CD4-positive, alpha-beta T cell (primary cell): Measurements from ENCODE around the gene ISYNA1. TPM values are rescaled to one million over a fixed set of nuclear protein-coding genes. Genes with fewer than 3 reads are reported as not detected.

Experiments
- ATAC-seq: fragments of 200-7000 bp; cut with Tn5 transposase; one replicate; pipeline ENCODE4 v1.10.0; 2022; ENCODE audit warnings: mild to moderate bottlenecking; ENCODE audit not compliant: poor library complexity
- CTCF ChIA-PET: fragments of 350-600 bp; sonication (Branson Sonifier 250); formaldehyde crosslinking; loops from one replicate; lab custom pipeline; 2021; ENCODE audit warnings: antibody characterized with exemption, inconsistent platforms; lab: Charles Lee
- POLR2A ChIA-PET: fragments of 350-600 bp; sonication (Branson Sonifier 250); formaldehyde crosslinking; loops from one replicate; lab custom pipeline; 2021; ENCODE audit warnings: antibody characterized with exemption, inconsistent platforms; lab: Charles Lee
- DNase-seq, 14 experiments: peaks; one replicate each; pipeline ENCODE4 v3.0.0-alpha.2; 2013 to 2020; ENCODE audit warnings: mixed read lengths in 2 of 14
- H3K27ac ChIP-seq, 2 donors: one replicate each; pipeline versions ENCODE4 v1.5.1 to v1.7.0; 2013; ENCODE audit warnings: low read length in 2 of 2, low read depth in 1 of 2, mild to moderate bottlenecking in 1 of 2
- H3K27me3 ChIP-seq, 2 experiments: 1 replicate in 1 of 2; 2 replicates in 1 of 2; pipeline versions ENCODE4 v1.6.1 to v1.7.0; 2013; ENCODE audit warnings: low read length in 2 of 2, control low read depth in 1 of 2, mild to moderate bottlenecking in 1 of 2, moderate library complexity in 1 of 2; ENCODE audit not compliant: insufficient read depth in 2 of 2, control insufficient read depth in 1 of 2
- H3K36me3 ChIP-seq: one replicate; pipeline ENCODE4 v1.6.1; 2013; ENCODE audit warnings: low read length, control low read depth; ENCODE audit not compliant: insufficient read depth
- H3K4me1 ChIP-seq: one replicate; pipeline ENCODE4 v1.6.1; 2013; ENCODE audit warnings: low read length, control low read depth; ENCODE audit not compliant: insufficient read depth
- H3K4me3 ChIP-seq: one replicate; pipeline ENCODE4 v1.5.1; 2013; ENCODE audit warnings: mild to moderate bottlenecking, low read length, moderate library complexity
- H3K9me3 ChIP-seq, 2 experiments: 1 replicate in 1 of 2; 2 replicates in 1 of 2; pipeline versions ENCODE4 v1.6.1 to v1.7.0; 2013; ENCODE audit warnings: low read length in 2 of 2, mild to moderate bottlenecking in 2 of 2, control low read depth in 1 of 2, moderate library complexity in 1 of 2; ENCODE audit not compliant: control insufficient read depth in 1 of 2, insufficient read depth in 1 of 2
- H3K27ac Mint-ChIP-seq: one replicate; pipeline ENCODE4 v1.8.0; 2020; ENCODE audit warnings: mixed read lengths
- H3K27me3 Mint-ChIP-seq: one replicate; pipeline ENCODE4 v1.8.0; 2021; ENCODE audit warnings: mixed read lengths
- H3K36me3 Mint-ChIP-seq: one replicate; pipeline ENCODE4 v1.8.0; 2021; ENCODE audit warnings: low read depth, mixed read lengths
- H3K4me1 Mint-ChIP-seq: one replicate; pipeline ENCODE4 v1.8.0; 2021; ENCODE audit warnings: low read depth, mixed read lengths
- H3K4me3 Mint-ChIP-seq: one replicate; pipeline ENCODE4 v1.8.0; 2020; ENCODE audit warnings: mild to moderate bottlenecking, mixed read lengths
- H3K9me3 Mint-ChIP-seq: one replicate; pipeline ENCODE4 v1.8.0; 2020; ENCODE audit warnings: mixed read lengths
- intact Hi-C, 2 experiments: fragments of 100-400 bp; cut with DNase I in 1 of 2; cut with micrococcal nuclease in 1 of 2; formaldehyde crosslinking; loops; one replicate each; pipeline versions ENCODE4 v1.15.1 to v1.9.0; 2023 to 2025; cut with DNase I, micrococcal nuclease
- total RNA-seq, 174 experiments: library from RNA in 2 of 174; stranded (reverse) in 2 of 174; gene quantifications; one replicate each; pipeline ENCODE4 v1.2.3 and lab custom pipeline; 2021 to 2026
- TF ChIP-seq, protein P1 (sequence below): fragments of 200-600 bp; IDR thresholded peaks from one replicate; pipeline ENCODE4 v1.8.0; 2022; ENCODE audit warnings: antibody characterized with exemption, mild to moderate bottlenecking

Gene ISYNA1
- total RNA-seq, 2 experiments from 2014 or later: 34.1 to 41.3 TPM

DNA sequence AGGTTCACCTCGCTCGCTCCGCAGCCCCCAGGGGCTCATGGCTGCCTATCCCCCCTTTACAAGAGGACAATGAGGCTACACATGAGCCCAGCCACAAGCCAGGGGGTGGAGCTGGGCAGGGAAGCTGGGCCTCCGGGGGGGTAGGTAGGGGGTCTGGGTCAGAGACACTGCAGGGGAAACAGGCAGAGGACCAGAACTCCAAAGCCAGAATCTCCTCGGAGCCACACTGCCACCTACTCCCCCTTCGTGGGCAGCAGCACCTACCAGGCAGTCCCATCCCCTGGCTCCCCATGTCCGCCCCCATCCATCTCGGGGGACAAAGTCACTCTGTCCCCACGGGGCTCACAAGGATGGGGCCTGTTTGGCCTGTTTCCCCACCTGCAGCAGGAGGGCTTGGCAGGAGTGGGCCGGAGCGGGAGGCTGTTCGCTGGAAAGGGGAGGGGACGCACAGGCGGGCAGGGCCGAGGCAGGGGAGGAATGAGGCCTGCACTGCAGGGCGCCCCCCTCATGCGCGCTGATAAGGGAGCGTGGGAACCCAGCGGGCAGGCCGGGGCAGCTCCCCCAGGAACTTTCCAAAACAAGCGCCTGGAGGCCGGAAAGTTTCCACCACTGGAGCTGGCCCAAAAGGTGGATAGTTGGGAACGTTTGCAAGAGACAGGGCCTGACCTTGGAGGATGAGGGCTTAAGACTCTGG, 545 bp upstream of the ISYNA1 start:
- CTCF ChIA-PET: interaction anchor here (1.1 to 3.1 kb wide), 2 partner anchors 20 to 50 kb away, joined by 3 to 10 read pairs; partner anchors contain the start of gene SSBP4
- POLR2A ChIA-PET: interaction anchor here (0.6 kb wide), 1 partner anchor 263 kb away, joined by 5 read pairs; no protein-coding TSS in a partner anchor
- H3K36me3 Mint-ChIP-seq: peaks cover 11% of the 10 kb centered on the region
- H3K9me3 ChIP-seq: peaks cover 0 to 8% of the 10 kb centered on the region in 2 experiments
- peak overlapping the region; percentile 68 for H3K4me3 ChIP-seq
- TF ChIP-seq, protein P1, sequence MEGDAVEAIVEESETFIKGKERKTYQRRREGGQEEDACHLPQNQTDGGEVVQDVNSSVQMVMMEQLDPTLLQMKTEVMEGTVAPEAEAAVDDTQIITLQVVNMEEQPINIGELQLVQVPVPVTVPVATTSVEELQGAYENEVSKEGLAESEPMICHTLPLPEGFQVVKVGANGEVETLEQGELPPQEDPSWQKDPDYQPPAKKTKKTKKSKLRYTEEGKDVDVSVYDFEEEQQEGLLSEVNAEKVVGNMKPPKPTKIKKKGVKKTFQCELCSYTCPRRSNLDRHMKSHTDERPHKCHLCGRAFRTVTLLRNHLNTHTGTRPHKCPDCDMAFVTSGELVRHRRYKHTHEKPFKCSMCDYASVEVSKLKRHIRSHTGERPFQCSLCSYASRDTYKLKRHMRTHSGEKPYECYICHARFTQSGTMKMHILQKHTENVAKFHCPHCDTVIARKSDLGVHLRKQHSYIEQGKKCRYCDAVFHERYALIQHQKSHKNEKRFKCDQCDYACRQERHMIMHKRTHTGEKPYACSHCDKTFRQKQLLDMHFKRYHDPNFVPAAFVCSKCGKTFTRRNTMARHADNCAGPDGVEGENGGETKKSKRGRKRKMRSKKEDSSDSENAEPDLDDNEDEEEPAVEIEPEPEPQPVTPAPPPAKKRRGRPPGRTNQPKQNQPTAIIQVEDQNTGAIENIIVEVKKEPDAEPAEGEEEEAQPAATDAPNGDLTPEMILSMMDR: no peak
- H3K27ac Mint-ChIP-seq: no peak overlapping the region
- H3K27me3 ChIP-seq: no peaks in the 10 kb centered on the region
- peak overlapping the region; percentile 71 for H3K4me3 Mint-ChIP-seq
- H3K4me1 Mint-ChIP-seq: peaks cover 41% of the 10 kb centered on the region
- H3K27me3 Mint-ChIP-seq: no peaks in the 10 kb centered on the region
- H3K36me3 ChIP-seq: peaks cover 6% of the 10 kb centered on the region
- peak in 1 of 14 experiments; percentile 58 for DNase-seq
- intact Hi-C loops: no loop called here
- peaks cover 52% of the 10 kb centered on the region for H3K4me1 ChIP-seq
- H3K9me3 Mint-ChIP-seq: no peaks in the 10 kb centered on the region
- no peak for ATAC-seq
- H3K27ac ChIP-seq: no peak overlapping the region

DNA sequence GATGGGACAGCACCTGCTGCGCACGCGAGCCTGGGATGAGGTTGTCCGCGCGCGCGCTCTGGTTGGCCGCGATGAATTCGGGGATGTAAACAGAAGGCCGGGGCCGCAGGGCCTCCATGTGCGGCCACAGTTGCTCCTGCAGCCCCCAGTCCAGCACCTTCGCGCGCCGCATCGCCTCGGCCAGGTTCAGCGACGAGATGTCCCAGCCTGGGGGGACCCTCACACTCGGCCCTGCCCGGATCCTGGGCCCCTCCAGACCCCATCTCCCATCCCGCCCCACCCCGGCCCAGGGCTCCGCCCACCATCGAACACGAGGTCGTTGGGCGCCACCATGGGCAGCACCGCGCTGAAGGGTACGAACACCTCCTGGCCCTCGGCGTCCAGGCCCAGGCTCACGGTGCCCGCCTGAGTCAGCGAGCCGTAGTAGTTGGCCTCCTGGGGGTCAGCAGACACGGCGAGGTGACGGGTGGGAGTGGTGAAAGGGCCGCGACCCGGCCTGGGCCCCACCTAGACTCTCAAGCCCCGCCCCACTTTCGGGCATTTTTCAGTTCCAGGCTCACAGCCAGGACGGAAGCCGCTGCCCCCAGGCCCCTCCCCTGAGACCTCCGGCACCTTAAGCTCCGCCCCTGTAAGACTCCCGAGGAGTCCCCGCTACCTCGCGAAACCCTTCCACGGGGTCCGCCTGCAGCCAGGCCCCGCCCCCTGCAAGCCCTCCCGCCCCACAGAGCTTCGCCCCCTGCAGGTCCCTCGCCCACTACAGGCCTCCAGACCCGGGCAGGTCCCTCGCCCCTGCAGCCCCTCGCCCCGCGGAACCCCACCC, 1.1 kb downstream of the ISYNA1 start:
- CTCF ChIA-PET: interaction anchor here (1.9 kb wide), 1 partner anchor 14 kb away, joined by 4 read pairs; no protein-coding TSS in a partner anchor
- Mint-ChIP-seq H3K27ac (no peak overlapping the region), H3K9me3 (no peaks in the 10 kb centered on the region), H3K4me1 (peaks cover 34% of the 10 kb centered on the region), H3K27me3 (no peaks in the 10 kb centered on the region), H3K4me3 (peak overlapping the region; percentile 84), H3K36me3 (peaks cover 5% of the 10 kb centered on the region)
- intact Hi-C loops: no loop called here
- Histone ChIP-seq H3K27ac (no peak overlapping the region), H3K27me3 (no peaks in the 10 kb centered on the region), H3K4me3 (peak overlapping the region; percentile 68), H3K9me3 (peaks cover 0 to 3% of the 10 kb centered on the region in 2 experiments), H3K36me3 (peaks cover 8% of the 10 kb centered on the region), H3K4me1 (peaks cover 54% of the 10 kb centered on the region)
- TF ChIP-seq, protein P1: no peak
- ATAC-seq (peak; percentile 57), DNase-seq (peak; percentile 50 to 90 (median 74))
- POLR2A ChIA-PET: interaction anchor here (0.5 to 1.1 kb wide), 6 partner anchors 8 to 483 kb away, joined by 3 to 7 read pairs (median 4); partner anchors contain the start of genes COPE, DDX49, JUND and SSBP4

DNA sequence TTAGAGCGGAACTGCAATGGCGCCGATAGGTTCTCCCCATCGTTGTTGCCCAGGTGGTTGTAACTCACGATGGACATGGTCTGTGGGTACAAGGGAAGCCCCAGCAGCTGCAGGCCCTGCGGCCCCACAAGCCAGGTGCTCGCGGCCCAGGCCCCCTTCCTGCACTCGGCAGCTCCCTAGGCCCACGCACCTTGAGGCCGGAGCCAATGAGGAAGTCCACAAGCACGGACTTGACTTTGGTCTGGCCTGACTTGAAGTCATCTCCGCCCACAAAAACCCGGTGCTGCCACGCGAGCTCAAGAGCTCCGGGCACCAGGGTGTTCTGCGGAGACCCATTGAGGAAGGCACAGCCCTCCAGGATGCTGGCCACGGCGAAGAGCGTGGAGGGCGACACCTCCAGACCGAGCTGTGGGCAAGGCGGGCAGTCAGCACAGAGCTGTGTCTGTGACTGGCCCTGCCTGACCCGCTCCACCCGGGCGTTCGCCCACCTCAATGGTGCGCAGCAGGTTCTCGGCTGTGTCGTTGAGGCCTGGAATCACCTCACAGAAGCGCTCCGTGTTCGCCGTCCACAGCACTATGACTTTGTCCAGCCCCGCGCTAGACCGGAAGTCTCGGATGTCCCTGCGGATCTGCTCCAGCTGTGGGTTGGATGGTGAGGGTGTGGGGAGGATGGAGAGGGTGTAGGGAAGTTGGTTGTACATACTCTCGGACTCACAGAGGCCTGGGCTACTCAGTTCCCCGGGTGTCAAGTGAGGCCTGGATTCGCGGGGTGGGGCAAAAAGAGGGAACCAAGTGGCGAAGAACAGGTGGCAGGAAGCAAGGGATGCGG, 1.9 kb downstream of the ISYNA1 start:
- Mint-ChIP-seq H3K4me3 (peak overlapping the region; percentile 77), H3K36me3 (peaks cover 5% of the 10 kb centered on the region), H3K4me1 (peaks cover 26% of the 10 kb centered on the region), H3K27me3 (no peaks in the 10 kb centered on the region), H3K27ac (no peak overlapping the region), H3K9me3 (no peaks in the 10 kb centered on the region)
- H3K4me1 ChIP-seq: peaks cover 54% of the 10 kb centered on the region
- ATAC-seq (no peak), DNase-seq (peak in 1 of 14 experiments; percentile 55)
- intact Hi-C loops: no loop called here
- POLR2A ChIA-PET: interaction anchor here (2.4 kb wide), 1 partner anchor 17 kb away, joined by 20 read pairs; the partner anchor contains the start of gene SSBP4
- no peak overlapping the region for H3K27ac ChIP-seq
- H3K9me3 ChIP-seq: no peaks in the 10 kb centered on the region
- CTCF ChIA-PET: interaction anchor here (1.9 kb wide), 1 partner anchor 15 kb away, joined by 4 read pairs; no protein-coding TSS in a partner anchor
- H3K36me3 ChIP-seq: peaks cover 12% of the 10 kb centered on the region
- peak overlapping the region; percentile 68 for H3K4me3 ChIP-seq
- TF ChIP-seq, protein P1: no peak
- no peaks in the 10 kb centered on the region for H3K27me3 ChIP-seq
